ENCODE measurements around the gene B3GALT4.
A peak's percentile ranks its signal among the peaks of the same experiment; 100 is the strongest.
"Not testable (repeated sequence)": the region's sequence is repeated elsewhere in the genome, so short reads cannot be mapped to it uniquely, and the experiment has no call there.

The B3GALT4 gene

GRCh38 chr6:33276864-33277662 is at the start of gene B3GALT4:
TSS of gene B3GALT4 (plus strand) at chr6:33277123. CDS start at chr6:33277420, 297 bp downstream.
- DNase-seq: peak; percentile 74

- DNase-seq: no peak
These were observed 41.7 kb upstream of the B3GALT4 start for GRCh38 chr6:33235221-33235634.

- no peak for DNase-seq
These were observed 40.6 kb upstream of the B3GALT4 start for GRCh38 chr6:33236328-33236727.

- no peak for DNase-seq
These were observed 40.1 kb upstream of the B3GALT4 start for GRCh38 chr6:33236852-33237251.

GRCh38 chr6:33237741-33238140 is 39.2 kb upstream of the B3GALT4 start:
- no peak for DNase-seq

- no peak for DNase-seq
These were observed 35.0 kb upstream of the B3GALT4 start for GRCh38 chr6:33241968-33242367.

- DNase-seq: no peak
These were observed 33.4 kb upstream of the B3GALT4 start for GRCh38 chr6:33243476-33243875.

GRCh38 chr6:33247977-33248642 is 28.8 kb upstream of the B3GALT4 start:
- peak; percentile 94 for DNase-seq

- DNase-seq: no peak
These were observed 28.3 kb upstream of the B3GALT4 start for GRCh38 chr6:33248643-33248931.

GRCh38 chr6:33248932-33249731 is 27.8 kb upstream of the B3GALT4 start:
- DNase-seq: peak; percentile 96

GRCh38 chr6:33249732-33250630 is 26.9 kb upstream of the B3GALT4 start:
- peak; percentile 30 for DNase-seq

GRCh38 chr6:33250731-33251130 is 26.2 kb upstream of the B3GALT4 start:
- no peak for DNase-seq

GRCh38 chr6:33251395-33252012 is 25.4 kb upstream of the B3GALT4 start:
- no peak for DNase-seq

GRCh38 chr6:33252759-33253158 is 24.2 kb upstream of the B3GALT4 start:
- DNase-seq: no peak

- DNase-seq: no peak
These were observed 22.3 kb upstream of the B3GALT4 start for GRCh38 chr6:33254591-33254990.

GRCh38 chr6:33259032-33259431 is 17.9 kb upstream of the B3GALT4 start:
- no peak for DNase-seq

GRCh38 chr6:33262490-33262889 is 14.4 kb upstream of the B3GALT4 start:
- DNase-seq: not testable (repeated sequence)

- no peak for DNase-seq
These were observed 12.9 kb upstream of the B3GALT4 start for GRCh38 chr6:33264015-33264414.

GRCh38 chr6:33271117-33271467 is 5.8 kb upstream of the B3GALT4 start:
- DNase-seq: no peak

- peak; percentile 94 for DNase-seq
These were observed 5.3 kb upstream of the B3GALT4 start, which contains the start of the genes RPS18 and VPS52 for GRCh38 chr6:33271468-33272274. TSS of gene RPS18 (plus strand) at chr6:33272075. CDS start at chr6:33272120, 45 bp downstream. TSS of gene VPS52 (minus strand) at chr6:33271876. CDS start at chr6:33271675, 201 bp downstream.

Data from stimulated activated CD4-positive, alpha-beta T cell treated with anti-CD3 and anti-CD28 coated beads, Interleukin-4, amount 100 ng/mL, for 24 hours (primary cell).